Measurements from ENCODE around the gene GRK7. TPM values are rescaled to one million over a fixed set of nuclear protein-coding genes. Genes with fewer than 3 reads are reported as not detected.
A peak's percentile ranks its signal among the peaks of the same experiment; 100 is the strongest.

GRK7 gene
- total RNA-seq, 1 experiment from 2014 or later, result not detected

DNA sequence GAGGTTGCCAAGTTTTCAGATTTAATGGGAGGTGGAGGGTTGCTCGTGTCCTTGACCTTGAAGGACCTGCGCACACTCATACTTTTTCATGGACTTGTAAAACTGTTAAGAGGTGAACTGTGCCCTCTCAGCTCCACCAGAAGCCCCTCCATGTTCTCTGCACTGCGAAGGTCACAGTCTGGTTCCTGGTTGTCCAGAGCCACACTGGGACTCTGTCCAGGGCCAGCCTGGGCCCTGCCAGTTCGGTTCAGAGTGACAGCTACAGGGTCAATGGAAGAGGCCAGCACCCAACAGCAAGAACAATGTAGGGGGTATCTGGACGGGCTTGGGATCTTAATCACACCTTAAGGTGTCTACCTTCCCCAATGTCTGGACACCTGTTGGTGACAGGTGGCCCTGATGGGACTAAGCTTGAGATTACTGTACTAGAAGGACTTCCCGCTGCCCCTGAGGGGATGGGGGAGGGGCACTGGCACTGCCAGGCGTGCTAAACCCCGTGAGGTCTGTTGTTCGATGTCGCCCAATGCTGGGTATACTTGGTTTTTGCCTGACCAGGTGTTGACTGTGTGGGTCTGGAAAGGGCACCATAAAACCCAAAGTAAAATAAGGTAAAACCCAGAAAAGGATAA is 34.7 kb downstream of the GRK7 start:
- Histone ChIP-seq H3K27me3 (ENCODE audit: insufficient read depth, low read length) (no peaks in the 10 kb centered on the region), H2BK120ac (ENCODE audit: low read depth, low read length, poor library complexity, severe bottlenecking) (no peak overlapping the region), H3K23me2 (ENCODE audit: insufficient read length, low read depth, low read length, poor library complexity, severe bottlenecking) (no peaks in the 10 kb centered on the region), H3K56ac (ENCODE audit: insufficient read length, low read depth, low read length) (no peak overlapping the region), H3K4me1 (ENCODE audit: insufficient read depth, low read length) (peaks cover 6% of the 10 kb centered on the region; the same call in 1 of the 2 replicates), H2BK12ac (ENCODE audit: insufficient read length, low read depth, low read length) (no peak overlapping the region), H4K91ac (ENCODE audit: insufficient read length, low read depth, low read length) (no peak overlapping the region), H2AFZ (ENCODE audit: low read length) (no peak overlapping the region), H2AK5ac (ENCODE audit: insufficient read length, low read length) (no peak overlapping the region), H3K9me3 (ENCODE audit: control insufficient read depth, low read depth, low read length) (no peaks in the 10 kb centered on the region), H3K23ac (ENCODE audit: insufficient read length, low read depth, low read length) (no peak overlapping the region), H3K14ac (ENCODE audit: insufficient read depth, low read length) (no peak overlapping the region), H3K4ac (ENCODE audit: low read depth, low read length) (no peak overlapping the region), H3K4me2 (ENCODE audit: insufficient read depth, insufficient read length, low read length) (peak overlapping the region; percentile 45), H2BK5ac (ENCODE audit: insufficient read length, low read length) (no peak overlapping the region), H3K27ac (ENCODE audit: insufficient read length, low read depth, low read length) (no peak overlapping the region), H4K8ac (replicated peaks; ENCODE audit: insufficient read length, low read depth, low read length) (no peak overlapping the region), H2BK15ac (ENCODE audit: low read depth, low read length) (no peak overlapping the region), H3K79me1 (ENCODE audit: insufficient read depth, low read depth, low read length, poor library complexity, severe bottlenecking) (no peaks in the 10 kb centered on the region), H2BK20ac (ENCODE audit: low read depth, low read length, poor library complexity, severe bottlenecking) (no peak overlapping the region), H4K20me1 (ENCODE audit: control insufficient read depth, insufficient read depth, insufficient read length) (no peaks in the 10 kb centered on the region), H4K5ac (ENCODE audit: insufficient read length, low read depth, low read length) (no peak overlapping the region), H3K9ac (ENCODE audit: extremely low read depth, insufficient read length, low read length) (no peak overlapping the region), H3K79me2 (ENCODE audit: insufficient read depth, low read length) (no peaks in the 10 kb centered on the region), H3T11ph (ENCODE audit: low read length) (no peak overlapping the region), H3K18ac (ENCODE audit: insufficient read length, low read depth, low read length) (peak overlapping the region; percentile 19)
- peaks cover 28 to 37% of the 10 kb centered on the region in 2 experiments for H3K4me1 Mint-ChIP-seq
- H3K27ac Mint-ChIP-seq, result peak overlapping the region; percentile 87 to 98 (median 90); a peak in 5 of 7 replicates
- peak overlapping the region; percentile 68 to 77 for H3K4me3 Mint-ChIP-seq
- peaks cover 34% of the 10 kb centered on the region for H3K27me3 Mint-ChIP-seq (ENCODE audit: low read depth)
- WGBS (ENCODE audit: extremely low coverage, insufficient read length, low lambda C conversion rate), result no CpG with 5 or more reads among the region's 10 CpGs
- TF ChIP-seq, protein P1, sequence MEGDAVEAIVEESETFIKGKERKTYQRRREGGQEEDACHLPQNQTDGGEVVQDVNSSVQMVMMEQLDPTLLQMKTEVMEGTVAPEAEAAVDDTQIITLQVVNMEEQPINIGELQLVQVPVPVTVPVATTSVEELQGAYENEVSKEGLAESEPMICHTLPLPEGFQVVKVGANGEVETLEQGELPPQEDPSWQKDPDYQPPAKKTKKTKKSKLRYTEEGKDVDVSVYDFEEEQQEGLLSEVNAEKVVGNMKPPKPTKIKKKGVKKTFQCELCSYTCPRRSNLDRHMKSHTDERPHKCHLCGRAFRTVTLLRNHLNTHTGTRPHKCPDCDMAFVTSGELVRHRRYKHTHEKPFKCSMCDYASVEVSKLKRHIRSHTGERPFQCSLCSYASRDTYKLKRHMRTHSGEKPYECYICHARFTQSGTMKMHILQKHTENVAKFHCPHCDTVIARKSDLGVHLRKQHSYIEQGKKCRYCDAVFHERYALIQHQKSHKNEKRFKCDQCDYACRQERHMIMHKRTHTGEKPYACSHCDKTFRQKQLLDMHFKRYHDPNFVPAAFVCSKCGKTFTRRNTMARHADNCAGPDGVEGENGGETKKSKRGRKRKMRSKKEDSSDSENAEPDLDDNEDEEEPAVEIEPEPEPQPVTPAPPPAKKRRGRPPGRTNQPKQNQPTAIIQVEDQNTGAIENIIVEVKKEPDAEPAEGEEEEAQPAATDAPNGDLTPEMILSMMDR (conservative IDR thresholded peaks at IDR 0.05), result no peak
- peaks cover 2 to 6% of the 10 kb centered on the region in 2 experiments; a peak in 4 of 5 replicates for H3K9me3 Mint-ChIP-seq
- DNase-seq, result no peak
- peaks cover 0 to 5% (median 2%) of the 10 kb centered on the region in 3 experiments; a peak in 2 of 7 replicates for H3K36me3 Mint-ChIP-seq (ENCODE audit: insufficient read depth in 1 of 3, low read depth in 3 of 3)
